Measurements from ENCODE around the gene CLASRP. TPM values are rescaled to one million over a fixed set of nuclear protein-coding genes. Genes with fewer than 3 reads are reported as not detected.

The CLASRP gene, protein sequence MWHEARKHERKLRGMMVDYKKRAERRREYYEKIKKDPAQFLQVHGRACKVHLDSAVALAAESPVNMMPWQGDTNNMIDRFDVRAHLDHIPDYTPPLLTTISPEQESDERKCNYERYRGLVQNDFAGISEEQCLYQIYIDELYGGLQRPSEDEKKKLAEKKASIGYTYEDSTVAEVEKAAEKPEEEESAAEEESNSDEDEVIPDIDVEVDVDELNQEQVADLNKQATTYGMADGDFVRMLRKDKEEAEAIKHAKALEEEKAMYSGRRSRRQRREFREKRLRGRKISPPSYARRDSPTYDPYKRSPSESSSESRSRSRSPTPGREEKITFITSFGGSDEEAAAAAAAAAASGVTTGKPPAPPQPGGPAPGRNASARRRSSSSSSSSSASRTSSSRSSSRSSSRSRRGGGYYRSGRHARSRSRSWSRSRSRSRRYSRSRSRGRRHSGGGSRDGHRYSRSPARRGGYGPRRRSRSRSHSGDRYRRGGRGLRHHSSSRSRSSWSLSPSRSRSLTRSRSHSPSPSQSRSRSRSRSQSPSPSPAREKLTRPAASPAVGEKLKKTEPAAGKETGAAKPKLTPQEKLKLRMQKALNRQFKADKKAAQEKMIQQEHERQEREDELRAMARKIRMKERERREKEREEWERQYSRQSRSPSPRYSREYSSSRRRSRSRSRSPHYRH
- total RNA-seq, result 34.9 and 46.4 TPM in 2 replicates

DNA sequence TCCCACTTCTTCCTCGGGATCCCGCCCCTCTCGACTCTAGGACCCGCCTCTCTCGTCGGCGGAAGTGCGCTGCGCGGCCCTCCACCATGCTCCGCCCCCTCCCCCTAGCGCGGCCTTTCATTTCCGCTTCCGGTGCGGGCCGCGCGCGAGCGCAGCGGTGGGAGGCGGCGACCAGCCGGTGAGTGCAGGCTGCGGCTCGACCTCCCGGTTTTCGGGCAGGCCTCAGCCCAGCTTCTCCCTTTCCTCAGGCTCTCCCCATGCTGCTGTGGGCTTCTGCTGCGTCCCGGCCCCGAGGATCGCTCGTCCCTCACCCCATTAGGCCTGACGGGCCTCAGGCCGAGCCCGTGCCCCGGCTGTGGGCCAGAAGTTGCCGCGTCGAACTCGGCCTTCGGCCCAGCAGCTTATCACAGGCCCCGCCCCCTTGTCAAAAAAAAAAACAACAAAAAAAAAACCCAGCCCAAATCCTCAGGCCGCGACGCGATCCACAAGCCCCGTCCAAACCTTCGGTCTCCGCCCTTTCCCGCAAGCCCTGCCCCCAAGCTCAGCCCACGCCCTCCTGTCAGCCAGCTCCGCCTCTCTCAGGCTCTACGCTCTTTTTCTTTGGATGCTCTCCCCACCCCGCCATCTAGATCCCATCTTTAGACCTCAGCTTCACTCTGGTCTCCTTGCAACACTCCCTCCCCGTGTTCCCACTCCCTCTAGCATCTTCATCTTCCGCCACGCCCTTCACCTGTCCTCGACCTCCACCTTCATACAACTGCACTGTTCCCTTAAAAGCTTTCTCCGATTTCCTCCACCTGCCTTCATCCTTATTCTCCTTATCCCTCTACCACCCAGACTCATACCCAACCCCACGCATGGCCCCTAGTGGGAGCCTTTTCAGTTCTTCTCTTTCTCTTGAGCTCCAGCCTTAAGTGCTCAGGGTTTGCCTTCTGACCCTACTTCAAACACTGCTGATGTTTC lies at the start of gene CLASRP:
TSS of gene CLASRP (plus strand) at position 115 of the 963 bp plus-strand sequence. CDS start 1,168 bp downstream, outside the sequence.

DNA sequence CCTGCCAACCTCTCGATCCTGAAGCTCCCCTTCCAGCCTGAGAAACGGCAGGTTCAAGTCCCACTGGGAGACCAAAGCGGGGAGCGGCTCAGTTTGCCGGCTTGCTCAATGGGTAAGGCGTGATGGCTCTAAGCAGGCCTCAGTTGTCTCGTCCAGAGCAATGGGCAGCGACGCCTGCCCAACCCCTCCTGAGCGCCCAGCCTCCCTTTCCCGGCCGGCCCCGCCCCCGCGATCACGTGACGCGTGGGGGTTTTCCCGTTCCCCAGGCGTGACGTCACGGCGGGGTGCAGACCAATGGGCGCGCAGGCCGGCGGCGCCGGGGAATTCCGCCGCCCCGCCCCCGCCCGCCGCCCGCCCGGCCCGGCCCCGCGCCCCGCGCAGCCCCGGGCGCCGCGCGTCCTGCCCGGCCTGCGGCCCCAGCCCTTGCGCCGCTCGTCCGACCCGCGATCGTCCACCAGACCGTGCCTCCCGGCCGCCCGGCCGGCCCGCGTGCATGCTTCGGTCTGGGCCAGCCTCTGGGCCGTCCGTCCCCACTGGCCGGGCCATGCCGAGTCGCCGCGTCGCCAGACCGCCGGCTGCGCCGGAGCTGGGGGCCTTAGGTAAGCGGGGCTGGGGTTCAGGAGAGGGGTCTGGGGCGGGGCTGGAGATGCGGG lies 37.6 kb upstream of the CLASRP start, which contains the start of gene RELB:
TSS of gene RELB (plus strand) at position 378 of the 653 bp plus-strand sequence. CDS start at position 494, 116 bp downstream.

DNA sequence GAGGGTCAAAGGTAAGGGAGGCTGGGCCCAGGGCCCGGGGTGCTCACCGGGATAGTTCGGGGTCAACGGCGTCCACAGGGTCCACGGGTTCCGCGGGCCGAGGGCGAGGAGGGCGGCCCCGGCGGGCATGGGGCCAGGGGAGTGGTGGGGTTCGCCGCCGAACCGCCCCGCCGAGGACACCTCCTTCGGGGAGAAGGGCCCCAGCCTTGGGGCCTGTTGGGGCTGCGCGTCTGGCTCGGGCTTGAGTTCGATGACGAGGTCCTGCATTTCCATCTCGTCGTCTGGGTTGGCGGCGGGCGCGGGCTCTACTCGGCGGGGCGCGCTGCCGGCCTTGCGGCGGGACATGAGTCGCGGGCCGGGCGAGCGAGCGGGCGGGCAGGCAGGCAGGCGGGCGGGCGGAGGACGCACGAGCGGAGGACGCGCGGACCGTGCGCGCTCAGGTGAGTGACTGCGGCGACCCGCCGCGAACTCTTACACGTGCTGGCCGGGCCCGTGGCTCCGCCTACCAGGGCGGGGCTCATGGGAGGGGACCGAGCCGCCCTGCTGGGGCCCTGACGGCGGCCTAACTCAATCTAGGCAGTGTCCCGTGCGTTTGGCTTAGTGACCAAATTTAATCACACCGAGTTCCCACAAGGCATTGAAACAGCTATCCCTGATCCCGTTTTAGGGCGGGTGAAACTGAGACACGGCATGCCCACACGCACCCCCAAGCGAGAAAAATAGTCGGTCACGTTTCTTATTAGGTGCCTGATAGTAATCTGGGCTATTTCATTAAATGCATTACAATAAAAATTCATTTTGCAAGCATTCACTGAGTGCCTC lies 37.4 kb downstream of the CLASRP start, which contains the start of gene ZNF296:
TSS of gene ZNF296 (minus strand) at position 450 of the 822 bp plus-strand sequence. CDS start at position 345, 105 bp downstream.

DNA sequence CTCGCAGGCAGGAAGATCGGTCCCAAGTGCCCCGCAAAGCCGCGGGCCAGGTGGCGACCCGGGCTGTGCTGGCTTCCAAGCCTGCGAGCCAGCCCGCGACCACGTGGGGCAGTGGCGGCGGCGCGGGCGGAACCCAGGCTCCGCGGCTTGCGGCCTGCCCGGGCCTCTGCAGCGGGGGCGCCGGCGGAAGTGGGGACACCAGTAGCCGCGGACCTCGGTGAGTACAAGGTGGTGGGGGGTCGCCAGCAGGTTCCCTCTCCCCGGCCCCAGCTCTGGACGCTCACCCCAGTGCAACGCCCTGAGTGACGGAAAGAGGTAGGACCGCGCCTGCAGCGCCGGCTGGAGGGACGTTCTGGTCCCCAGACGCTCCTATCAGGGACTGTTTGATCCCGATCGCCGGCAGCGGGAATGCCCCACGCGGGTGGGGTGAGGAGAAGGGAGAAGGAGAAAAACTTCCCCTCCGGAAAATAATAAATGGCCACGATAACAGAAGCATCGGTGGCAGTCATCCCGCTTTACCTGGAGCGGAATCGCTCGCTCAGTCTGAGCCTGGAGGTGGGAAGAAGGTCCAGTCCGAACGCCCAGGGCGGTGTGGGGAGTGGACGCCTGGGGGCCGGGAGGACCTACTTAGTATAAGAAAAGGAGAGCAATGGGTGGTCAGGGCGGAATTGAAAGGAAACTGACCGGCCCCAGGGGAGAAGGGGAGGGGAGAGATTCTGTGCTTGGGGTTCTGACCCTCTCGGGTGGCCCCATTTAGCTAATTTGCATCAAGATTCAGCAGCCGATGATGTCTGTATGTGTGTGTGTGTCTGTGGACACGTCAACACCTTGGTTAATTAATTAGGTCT lies 40.4 kb downstream of the CLASRP start, which contains the start of gene GEMIN7:
TSS of gene GEMIN7 (plus strand) at position 198 of the 848 bp plus-strand sequence. CDS start 10,855 bp downstream, outside the sequence.

DNA sequence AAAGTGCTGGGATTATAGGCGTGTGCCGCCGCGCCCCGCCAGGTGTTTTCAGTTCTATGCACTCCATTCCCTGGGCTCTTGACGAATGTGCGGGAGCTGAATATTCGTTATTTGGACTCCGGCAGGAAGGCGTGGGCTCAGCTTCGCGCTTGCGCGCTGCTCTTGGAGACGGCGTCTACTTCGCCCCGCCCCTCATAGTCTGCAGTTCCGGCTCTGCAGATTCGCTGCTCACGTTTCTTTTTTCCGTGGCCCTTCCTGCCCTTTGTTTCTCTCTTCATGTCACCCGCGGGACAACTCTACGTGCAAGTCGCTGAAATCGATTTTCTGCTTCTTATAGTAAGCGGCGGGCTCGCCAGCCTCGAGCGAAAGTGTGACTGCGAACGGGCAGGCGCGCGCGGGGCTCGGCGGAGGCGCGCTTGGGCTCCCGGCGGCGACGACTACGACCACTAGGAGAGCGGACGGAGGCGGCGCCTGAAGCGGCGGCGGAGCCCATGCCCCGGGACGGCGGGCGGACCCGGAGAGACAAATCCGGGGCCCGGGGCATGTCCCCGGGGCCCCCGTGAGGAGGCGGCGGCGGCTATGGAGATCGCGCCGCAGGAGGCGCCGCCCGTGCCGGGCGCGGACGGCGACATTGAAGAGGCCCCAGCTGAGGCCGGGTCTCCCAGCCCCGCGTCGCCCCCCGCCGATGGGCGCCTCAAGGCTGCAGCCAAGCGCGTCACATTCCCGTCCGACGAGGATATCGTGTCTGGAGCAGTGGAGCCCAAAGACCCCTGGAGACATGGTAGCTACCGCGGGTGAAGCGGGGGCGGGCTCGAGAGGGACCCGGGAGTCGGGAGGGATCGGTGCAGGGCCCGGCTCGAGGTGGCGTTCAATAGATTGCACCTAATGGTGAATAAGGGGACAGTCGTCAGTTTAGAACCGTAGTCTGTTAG lies 54.2 kb downstream of the CLASRP start, which contains the start of gene PPP1R37:
TSS of gene PPP1R37 (plus strand) at position 433 of the 932 bp plus-strand sequence. CDS start at position 580, 147 bp downstream.

Other genes starting within 250 kb of the CLASRP start
- 17.1 and 18.3 TPM in 2 replicates for gene BCAM, start 229.9 kb upstream of the CLASRP start, total RNA-seq
- 117 TPM in 2 replicates for gene NECTIN2, start 192.7 kb upstream of the CLASRP start, total RNA-seq
- 82.2 and 93.8 TPM in 2 replicates for gene TOMM40, start 147.8 kb upstream of the CLASRP start, total RNA-seq
- gene APOE, start 133.2 kb upstream of the CLASRP start, total RNA-seq, result 21.0 and 25.3 TPM in 2 replicates
- 15.8 and 15.9 TPM in 2 replicates for gene APOC1, start 124.4 kb upstream of the CLASRP start, total RNA-seq
- gene APOC4, start 96.8 kb upstream of the CLASRP start, total RNA-seq, result not detected in 2 replicates
- gene APOC2, start 93.0 kb upstream of the CLASRP start, total RNA-seq, result not detected in 2 replicates
- gene CLPTM1, start 83.7 kb upstream of the CLASRP start, total RNA-seq, result 53.2 and 62.5 TPM in 2 replicates
- 9.9 and 11.6 TPM in 2 replicates for gene RELB, start 37.6 kb upstream of the CLASRP start, total RNA-seq
- gene ZNF296, start 37.4 kb downstream of the CLASRP start, total RNA-seq, result 0.17 and 0.45 TPM in 2 replicates
- gene GEMIN7, start 40.2 kb downstream of the CLASRP start, total RNA-seq, result 34.6 and 45.5 TPM in 2 replicates
- gene PPP1R37, start 54.1 kb downstream of the CLASRP start, total RNA-seq, result 28.7 and 30.3 TPM in 2 replicates
- gene NKPD1, start 121.9 kb downstream of the CLASRP start, total RNA-seq, result 0.15 and 0.34 TPM in 2 replicates
- gene TRAPPC6A, start 139.2 kb downstream of the CLASRP start, total RNA-seq, result 10.1 and 13.2 TPM in 2 replicates
- 3.2 and 6.4 TPM in 2 replicates for gene BLOC1S3, start 139.7 kb downstream of the CLASRP start, total RNA-seq
- gene EXOC3L2, start 206.4 kb downstream of the CLASRP start, total RNA-seq, result not detected in 2 replicates
- gene MARK4, start 212.2 kb downstream of the CLASRP start, total RNA-seq, result 12.8 and 14.0 TPM in 2 replicates